Measurements from ENCODE around the gene CLMP.

Gene CLMP

DNA sequence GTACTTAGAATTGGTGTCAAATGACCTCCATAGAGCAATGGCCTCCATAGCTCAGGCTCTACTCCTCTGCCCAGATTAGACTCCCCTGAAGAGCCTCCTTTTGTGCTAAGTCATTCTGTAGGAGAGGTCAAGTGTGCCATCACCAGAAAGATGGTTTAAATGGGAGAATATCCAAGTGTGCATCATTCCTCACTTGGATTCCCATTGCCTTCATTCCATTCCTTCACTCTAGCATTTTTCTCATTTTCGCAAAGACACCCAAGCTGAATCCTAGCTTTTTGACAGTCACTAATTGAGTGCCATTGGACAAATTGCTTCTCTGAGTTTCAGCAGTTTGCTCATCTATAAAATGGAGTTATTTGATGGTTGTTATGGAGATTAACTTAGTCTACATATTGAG, 16.9 kb downstream of the CLMP start:
- ATAC-seq = no peak
- TF ChIP-seq, protein P1, sequence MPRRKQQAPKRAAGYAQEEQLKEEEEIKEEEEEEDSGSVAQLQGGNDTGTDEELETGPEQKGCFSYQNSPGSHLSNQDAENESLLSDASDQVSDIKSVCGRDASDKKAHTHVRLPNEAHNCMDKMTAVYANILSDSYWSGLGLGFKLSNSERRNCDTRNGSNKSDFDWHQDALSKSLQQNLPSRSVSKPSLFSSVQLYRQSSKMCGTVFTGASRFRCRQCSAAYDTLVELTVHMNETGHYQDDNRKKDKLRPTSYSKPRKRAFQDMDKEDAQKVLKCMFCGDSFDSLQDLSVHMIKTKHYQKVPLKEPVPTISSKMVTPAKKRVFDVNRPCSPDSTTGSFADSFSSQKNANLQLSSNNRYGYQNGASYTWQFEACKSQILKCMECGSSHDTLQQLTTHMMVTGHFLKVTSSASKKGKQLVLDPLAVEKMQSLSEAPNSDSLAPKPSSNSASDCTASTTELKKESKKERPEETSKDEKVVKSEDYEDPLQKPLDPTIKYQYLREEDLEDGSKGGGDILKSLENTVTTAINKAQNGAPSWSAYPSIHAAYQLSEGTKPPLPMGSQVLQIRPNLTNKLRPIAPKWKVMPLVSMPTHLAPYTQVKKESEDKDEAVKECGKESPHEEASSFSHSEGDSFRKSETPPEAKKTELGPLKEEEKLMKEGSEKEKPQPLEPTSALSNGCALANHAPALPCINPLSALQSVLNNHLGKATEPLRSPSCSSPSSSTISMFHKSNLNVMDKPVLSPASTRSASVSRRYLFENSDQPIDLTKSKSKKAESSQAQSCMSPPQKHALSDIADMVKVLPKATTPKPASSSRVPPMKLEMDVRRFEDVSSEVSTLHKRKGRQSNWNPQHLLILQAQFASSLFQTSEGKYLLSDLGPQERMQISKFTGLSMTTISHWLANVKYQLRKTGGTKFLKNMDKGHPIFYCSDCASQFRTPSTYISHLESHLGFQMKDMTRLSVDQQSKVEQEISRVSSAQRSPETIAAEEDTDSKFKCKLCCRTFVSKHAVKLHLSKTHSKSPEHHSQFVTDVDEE (CRISPR knock-in tag; IDR thresholded peaks at IDR 0.05) = no peak
- TF ChIP-seq ZFP30 (CRISPR knock-in tag; IDR thresholded peaks at IDR 0.05) (no peak), TCF4 (CRISPR knock-in tag; IDR thresholded peaks at IDR 0.05; ENCODE audit: borderline replicate concordance) (no peak), ESRRG (CRISPR knock-in tag; IDR thresholded peaks at IDR 0.05) (no peak), ZNF565 (CRISPR knock-in tag; conservative IDR thresholded peaks at IDR 0.05; ENCODE audit: low read depth) (no peak)
- TF ChIP-seq, protein P2, sequence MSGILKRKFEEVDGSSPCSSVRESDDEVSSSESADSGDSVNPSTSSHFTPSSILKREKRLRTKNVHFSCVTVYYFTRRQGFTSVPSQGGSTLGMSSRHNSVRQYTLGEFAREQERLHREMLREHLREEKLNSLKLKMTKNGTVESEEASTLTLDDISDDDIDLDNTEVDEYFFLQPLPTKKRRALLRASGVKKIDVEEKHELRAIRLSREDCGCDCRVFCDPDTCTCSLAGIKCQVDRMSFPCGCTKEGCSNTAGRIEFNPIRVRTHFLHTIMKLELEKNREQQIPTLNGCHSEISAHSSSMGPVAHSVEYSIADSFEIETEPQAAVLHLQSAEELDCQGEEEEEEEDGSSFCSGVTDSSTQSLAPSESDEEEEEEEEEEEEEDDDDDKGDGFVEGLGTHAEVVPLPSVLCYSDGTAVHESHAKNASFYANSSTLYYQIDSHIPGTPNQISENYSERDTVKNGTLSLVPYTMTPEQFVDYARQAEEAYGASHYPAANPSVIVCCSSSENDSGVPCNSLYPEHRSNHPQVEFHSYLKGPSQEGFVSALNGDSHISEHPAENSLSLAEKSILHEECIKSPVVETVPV (CRISPR knock-in tag; IDR thresholded peaks at IDR 0.05) = no peak
- TF ChIP-seq, protein P3, sequence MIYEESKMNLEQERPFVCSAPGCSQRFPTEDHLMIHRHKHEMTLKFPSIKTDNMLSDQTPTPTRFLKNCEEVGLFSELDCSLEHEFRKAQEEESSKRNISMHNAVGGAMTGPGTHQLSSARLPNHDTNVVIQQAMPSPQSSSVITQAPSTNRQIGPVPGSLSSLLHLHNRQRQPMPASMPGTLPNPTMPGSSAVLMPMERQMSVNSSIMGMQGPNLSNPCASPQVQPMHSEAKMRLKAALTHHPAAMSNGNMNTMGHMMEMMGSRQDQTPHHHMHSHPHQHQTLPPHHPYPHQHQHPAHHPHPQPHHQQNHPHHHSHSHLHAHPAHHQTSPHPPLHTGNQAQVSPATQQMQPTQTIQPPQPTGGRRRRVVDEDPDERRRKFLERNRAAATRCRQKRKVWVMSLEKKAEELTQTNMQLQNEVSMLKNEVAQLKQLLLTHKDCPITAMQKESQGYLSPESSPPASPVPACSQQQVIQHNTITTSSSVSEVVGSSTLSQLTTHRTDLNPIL (CRISPR knock-in tag; IDR thresholded peaks at IDR 0.05; ENCODE audit: low read depth) = no peak

DNA sequence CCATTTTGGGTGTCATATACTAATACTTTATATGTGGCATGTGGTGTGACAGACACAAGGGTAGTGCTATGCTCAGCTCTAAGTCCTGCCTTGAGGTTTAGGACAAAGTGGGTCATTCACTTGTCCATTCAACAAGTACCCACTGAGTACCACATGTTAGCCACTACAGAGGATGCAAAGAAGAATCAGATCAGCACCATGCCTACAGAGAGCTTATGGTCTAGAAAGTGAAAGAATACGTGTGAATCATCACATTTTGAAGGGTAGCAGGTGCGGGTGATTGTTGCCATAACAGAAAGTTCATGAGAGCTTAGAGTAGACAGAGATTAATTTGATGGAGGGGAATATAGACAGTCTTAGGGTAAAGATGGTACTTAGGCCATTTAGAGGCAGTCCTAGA, 18.3 kb downstream of the CLMP start:
- ATAC-seq = no peak
- TF ChIP-seq TCF4 (CRISPR knock-in tag; IDR thresholded peaks at IDR 0.05; ENCODE audit: borderline replicate concordance) = no peak
- TF ChIP-seq ZC3H10 (CRISPR knock-in tag; IDR thresholded peaks at IDR 0.05) = no peak
- no peak for TF ChIP-seq TOX (CRISPR knock-in tag; IDR thresholded peaks at IDR 0.05; ENCODE audit: borderline replicate concordance)
- no peak for TF ChIP-seq ZNF70 (CRISPR knock-in tag; IDR thresholded peaks at IDR 0.05)
- TF ChIP-seq, protein P3 (CRISPR knock-in tag; IDR thresholded peaks at IDR 0.05; ENCODE audit: low read depth) = no peak
- no peak for TF ChIP-seq GLIS3 (CRISPR knock-in tag; IDR thresholded peaks at IDR 0.05)
- TF ChIP-seq, protein P1 (CRISPR knock-in tag; IDR thresholded peaks at IDR 0.05) = no peak

DNA sequence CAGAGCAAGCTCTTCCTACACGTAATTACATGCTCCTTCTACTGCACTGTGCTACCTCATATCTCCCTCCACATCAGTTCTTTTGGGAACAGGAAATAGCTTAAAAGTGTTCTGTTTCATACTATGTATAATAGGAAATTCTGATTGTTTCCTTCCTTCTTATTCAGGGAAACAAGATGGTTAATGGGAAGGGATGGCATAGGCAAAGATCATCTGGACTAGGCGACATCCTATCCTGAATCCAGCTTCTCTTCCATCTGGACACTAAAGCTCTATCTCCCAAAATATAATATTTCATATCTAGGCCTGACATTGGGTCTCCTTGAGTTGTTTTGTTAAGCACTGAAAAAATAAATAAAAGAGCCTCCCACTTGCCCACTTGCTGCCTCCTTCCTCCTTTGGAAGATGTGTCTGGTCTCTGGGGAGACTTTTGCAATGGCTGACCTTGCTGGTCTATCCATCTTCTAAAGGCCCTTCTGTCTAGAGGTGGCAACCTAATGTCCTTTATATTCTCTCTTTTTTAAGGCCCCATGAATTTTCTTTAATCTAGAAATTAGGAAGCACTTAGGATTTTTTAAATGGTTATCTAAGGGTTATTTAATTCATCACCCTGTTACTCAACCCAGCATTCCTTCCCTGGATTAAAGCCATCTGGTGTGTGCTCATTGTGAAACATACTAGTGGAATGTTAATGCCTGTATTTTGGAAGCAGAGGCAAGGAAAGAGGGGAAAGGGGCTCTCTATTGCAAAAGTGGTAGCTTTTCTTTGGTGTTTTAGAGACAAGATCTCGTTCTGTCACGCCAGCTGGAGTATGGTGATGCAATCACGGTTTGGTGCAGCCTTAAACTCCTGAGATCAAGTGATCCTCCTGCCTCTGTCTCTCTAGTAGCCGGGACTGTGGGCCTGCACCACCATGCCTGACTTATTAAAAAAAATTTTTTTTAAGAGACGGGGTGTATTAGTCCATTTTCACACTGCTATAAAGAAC, 20.6 kb downstream of the CLMP start:
- ATAC-seq = peak; percentile 80
- TF ChIP-seq, protein P1 (CRISPR knock-in tag; IDR thresholded peaks at IDR 0.05) = no peak
- peak; percentile 57; the same call in 1 of the 2 replicates for TF ChIP-seq ZNF8 (CRISPR knock-in tag; IDR thresholded peaks at IDR 0.05)
- TF ChIP-seq, protein P3 (CRISPR knock-in tag; IDR thresholded peaks at IDR 0.05; ENCODE audit: low read depth) = peak; percentile 93
- TF ChIP-seq ZC3H10 (CRISPR knock-in tag; IDR thresholded peaks at IDR 0.05) = no peak
- peak; percentile 100 for TF ChIP-seq ISL1 (CRISPR knock-in tag; IDR thresholded peaks at IDR 0.05)
- no peak for TF ChIP-seq ZNF70 (CRISPR knock-in tag; IDR thresholded peaks at IDR 0.05)
- TF ChIP-seq BACH2 (CRISPR knock-in tag; IDR thresholded peaks at IDR 0.05; ENCODE audit: borderline replicate concordance) = no peak
- TF ChIP-seq, protein P2 (CRISPR knock-in tag; IDR thresholded peaks at IDR 0.05) = no peak
- TF ChIP-seq ESRRG (CRISPR knock-in tag; IDR thresholded peaks at IDR 0.05) = peak; percentile 16; the same call in 1 of the 2 replicates
- TF ChIP-seq SNAI2 (CRISPR knock-in tag; IDR thresholded peaks at IDR 0.05) = peak; percentile 63; the same call in 1 of the 2 replicates
- peak; percentile 83 for TF ChIP-seq ZFP3 (CRISPR knock-in tag; IDR thresholded peaks at IDR 0.05)
- no peak for TF ChIP-seq PPARA (CRISPR knock-in tag; IDR thresholded peaks at IDR 0.05; ENCODE audit: borderline replicate concordance)

Data from SK-N-SH treated with all-trans-retinoic acid at 6 μM for 48 hours (cell line).